Astrocyte of the spinal cord (primary cell): Measurements from ENCODE around the gene DSCAM.

Experiments
- DNase-seq: peaks from one replicate; pipeline ENCODE4 v3.0.0; 2011; ENCODE audit warnings: low read depth, low spot score
- H3K4me3 ChIP-seq: 2 replicates; pipeline ENCODE4 v1.5.1; 2011; ENCODE audit warnings: low read depth, mild to moderate bottlenecking, low read length, moderate library complexity
- in situ Hi-C: cut with HindIII; loops from 2 replicates; pipeline ENCODE4 v1.10.0; 2017; ENCODE audit warnings: low sequenced_read_pairs
- TF ChIP-seq, protein P1 (sequence below): IDR thresholded peaks from 2 replicates; pipeline ENCODE4 v1.5.1; 2012; ENCODE audit warnings: low read depth, mild to moderate bottlenecking, low read length, inconsistent platforms

DSCAM gene

GRCh38 chr21:40569357-40569756 lies 277.6 kb downstream of the DSCAM start:
- H3K4me3 ChIP-seq: no peak overlapping the region
- TF ChIP-seq, protein P1, sequence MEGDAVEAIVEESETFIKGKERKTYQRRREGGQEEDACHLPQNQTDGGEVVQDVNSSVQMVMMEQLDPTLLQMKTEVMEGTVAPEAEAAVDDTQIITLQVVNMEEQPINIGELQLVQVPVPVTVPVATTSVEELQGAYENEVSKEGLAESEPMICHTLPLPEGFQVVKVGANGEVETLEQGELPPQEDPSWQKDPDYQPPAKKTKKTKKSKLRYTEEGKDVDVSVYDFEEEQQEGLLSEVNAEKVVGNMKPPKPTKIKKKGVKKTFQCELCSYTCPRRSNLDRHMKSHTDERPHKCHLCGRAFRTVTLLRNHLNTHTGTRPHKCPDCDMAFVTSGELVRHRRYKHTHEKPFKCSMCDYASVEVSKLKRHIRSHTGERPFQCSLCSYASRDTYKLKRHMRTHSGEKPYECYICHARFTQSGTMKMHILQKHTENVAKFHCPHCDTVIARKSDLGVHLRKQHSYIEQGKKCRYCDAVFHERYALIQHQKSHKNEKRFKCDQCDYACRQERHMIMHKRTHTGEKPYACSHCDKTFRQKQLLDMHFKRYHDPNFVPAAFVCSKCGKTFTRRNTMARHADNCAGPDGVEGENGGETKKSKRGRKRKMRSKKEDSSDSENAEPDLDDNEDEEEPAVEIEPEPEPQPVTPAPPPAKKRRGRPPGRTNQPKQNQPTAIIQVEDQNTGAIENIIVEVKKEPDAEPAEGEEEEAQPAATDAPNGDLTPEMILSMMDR: no peak
- in situ Hi-C loops: no loop called here
- DNase-seq: no peak

GRCh38 chr21:40568807-40569206 lies 278.2 kb downstream of the DSCAM start:
- in situ Hi-C loops: no loop called here
- TF ChIP-seq, protein P1: no peak
- DNase-seq: no peak
- H3K4me3 ChIP-seq: no peak overlapping the region

- DNase-seq: no peak
- in situ Hi-C loops: no loop called here
- no peak overlapping the region for H3K4me3 ChIP-seq
- TF ChIP-seq, protein P1: no peak
Measured at GRCh38 chr21:40567501-40567900, 279.5 kb downstream of the DSCAM start.

- no peak for DNase-seq
- in situ Hi-C loops: no loop called here
- TF ChIP-seq, protein P1: no peak
- no peak overlapping the region for H3K4me3 ChIP-seq
Measured at GRCh38 chr21:40566486-40566885, 280.5 kb downstream of the DSCAM start.

- in situ Hi-C loops: no loop called here
- no peak overlapping the region for H3K4me3 ChIP-seq
- TF ChIP-seq, protein P1: no peak
- no peak for DNase-seq
Measured at GRCh38 chr21:40564318-40564717, 282.6 kb downstream of the DSCAM start.

DNA sequence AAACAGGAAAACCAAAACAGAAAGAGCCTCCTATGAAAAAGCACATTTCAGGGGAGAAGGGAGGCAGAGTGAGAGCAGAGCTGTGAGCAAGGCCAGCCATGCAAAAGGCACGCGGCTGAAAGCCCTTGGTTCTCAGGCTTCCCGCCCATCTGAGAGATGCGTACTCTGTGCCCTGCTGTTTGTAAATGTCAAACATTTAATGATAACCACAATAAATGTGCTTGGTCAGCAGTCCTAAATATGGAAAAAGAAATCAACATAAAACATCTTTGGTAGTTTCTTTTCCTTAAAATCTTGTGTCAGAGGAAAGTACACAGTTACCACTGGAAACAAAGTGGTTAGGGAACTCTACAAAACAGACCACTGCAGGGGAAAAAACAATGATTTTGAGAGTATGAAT lies 283.1 kb downstream of the DSCAM start:
- TF ChIP-seq, protein P1: no peak
- in situ Hi-C loops: no loop called here
- H3K4me3 ChIP-seq: no peak overlapping the region
- DNase-seq: no peak
